Activated CD4-positive, CD25-positive, alpha-beta regulatory T cell treated with anti-CD3 and anti-CD28 coated beads, Interleukin-2, amount 50 U/mL, for 72 hours (primary cell): ENCODE measurements around the gene KCP.

ENCODE experiments used
- DNase-seq: peaks from one replicate; pipeline ENCODE4 v3.0.0; 2021

Gene KCP

DNA sequence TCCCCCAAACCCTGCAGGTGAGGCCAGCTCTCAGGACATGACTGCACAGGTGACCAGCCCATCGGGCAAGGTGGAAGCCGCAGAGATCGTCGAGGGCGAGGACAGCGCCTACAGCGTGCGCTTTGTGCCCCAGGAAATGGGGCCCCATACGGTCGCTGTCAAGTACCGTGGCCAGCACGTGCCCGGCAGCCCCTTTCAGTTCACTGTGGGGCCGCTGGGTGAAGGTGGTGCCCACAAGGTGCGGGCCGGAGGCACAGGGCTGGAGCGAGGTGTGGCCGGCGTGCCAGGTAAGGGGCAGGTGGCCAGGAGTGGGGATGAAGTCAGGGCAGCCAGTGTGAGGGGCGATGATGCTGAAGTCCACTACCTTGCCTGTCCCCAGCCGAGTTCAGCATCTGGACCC lies 56.1 kb downstream of the KCP start:
- no peak for DNase-seq

DNA sequence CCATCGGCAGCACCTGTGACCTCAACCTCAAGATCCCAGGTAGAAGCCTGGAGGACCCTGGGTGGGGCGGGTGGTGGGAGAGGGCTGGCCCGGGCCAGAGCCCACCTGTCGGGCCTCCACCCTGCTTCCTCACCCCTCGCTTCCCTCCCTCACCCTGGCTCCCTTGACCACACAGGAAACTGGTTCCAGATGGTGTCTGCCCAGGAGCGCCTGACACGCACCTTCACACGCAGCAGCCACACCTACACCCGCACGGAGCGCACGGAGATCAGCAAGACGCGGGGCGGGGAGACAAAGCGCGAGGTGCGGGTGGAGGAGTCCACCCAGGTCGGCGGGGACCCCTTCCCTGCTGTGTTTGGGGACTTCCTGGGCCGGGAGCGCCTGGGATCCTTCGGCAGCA lies 56.7 kb downstream of the KCP start:
- DNase-seq: no peak

DNA sequence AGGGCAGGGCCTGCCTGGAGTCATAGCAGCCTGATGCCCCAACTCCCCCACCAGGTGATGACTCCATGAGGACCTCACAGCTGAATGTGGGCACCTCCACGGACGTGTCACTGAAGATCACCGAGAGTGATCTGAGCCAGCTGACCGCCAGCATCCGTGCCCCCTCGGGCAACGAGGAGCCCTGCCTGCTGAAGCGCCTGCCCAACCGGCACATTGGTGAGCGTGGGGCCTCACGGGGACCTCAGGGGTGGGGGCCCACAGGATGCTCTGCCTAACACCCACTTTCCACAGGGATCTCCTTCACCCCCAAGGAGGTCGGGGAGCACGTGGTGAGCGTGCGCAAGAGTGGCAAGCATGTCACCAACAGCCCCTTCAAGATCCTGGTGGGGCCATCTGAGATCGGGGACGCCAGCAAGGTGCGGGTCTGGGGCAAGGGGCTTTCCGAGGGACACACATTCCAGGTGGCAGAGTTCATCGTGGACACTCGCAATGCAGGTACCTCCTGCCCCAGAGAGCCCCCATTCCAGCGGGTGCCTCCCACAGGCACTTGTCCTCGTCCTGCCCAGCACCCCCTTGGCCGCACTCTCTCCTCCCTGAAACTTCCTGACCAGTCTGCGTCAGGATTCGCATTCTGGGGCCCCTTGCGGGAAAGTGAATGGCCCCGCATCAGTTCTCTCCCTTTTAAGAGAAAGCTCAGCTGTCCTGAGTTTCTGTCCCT lies 57.8 kb downstream of the KCP start:
- no peak for DNase-seq

DNA sequence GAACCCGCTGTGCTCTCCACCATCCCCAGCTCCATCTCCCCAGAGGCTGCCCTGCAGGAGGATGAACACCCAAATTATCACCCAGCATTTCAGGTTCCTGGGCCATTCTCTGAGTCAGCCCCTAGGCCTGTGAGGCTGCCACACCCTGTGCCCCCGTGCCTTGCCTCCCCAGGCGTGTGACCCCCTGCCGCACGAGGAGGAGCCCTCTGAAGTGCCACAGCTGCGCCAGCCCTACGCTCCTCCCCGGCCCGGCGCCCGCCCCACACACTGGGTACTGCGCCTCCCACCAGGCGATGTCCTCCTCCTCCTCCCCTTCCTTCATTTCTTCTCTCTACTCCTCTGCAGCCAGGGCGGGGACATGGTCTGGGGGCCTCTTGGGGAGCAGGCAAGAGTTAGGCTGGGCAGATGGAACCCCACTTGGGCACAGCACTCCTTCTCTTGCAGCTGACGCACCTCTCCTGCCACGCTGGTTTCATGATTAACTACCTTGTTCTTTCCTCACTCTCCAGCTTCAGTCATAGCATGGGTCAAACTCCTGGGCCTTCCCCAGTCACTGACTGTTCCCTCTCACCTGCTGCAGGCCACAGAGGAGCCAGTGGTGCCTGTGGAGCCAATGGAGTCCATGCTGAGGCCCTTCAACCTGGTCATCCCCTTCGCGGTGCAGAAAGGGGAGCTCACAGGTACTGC lies 60.6 kb downstream of the KCP start:
- no peak for DNase-seq

DNA sequence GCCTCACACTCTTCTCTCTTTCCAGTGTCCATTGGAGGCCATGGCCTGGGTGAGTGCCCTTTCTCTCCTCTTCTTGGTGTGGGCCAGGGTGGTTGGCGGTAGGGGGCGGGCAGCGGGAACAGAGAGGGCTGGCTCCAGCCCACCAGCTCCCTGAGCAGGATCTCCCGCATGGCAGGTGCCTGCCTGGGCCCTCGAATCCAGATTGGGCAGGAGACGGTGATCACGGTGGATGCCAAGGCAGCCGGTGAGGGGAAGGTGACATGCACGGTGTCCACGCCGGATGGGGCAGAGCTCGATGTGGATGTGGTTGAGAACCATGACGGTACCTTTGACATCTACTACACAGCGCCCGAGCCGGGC lies 61.4 kb downstream of the KCP start:
- no peak for DNase-seq

DNA sequence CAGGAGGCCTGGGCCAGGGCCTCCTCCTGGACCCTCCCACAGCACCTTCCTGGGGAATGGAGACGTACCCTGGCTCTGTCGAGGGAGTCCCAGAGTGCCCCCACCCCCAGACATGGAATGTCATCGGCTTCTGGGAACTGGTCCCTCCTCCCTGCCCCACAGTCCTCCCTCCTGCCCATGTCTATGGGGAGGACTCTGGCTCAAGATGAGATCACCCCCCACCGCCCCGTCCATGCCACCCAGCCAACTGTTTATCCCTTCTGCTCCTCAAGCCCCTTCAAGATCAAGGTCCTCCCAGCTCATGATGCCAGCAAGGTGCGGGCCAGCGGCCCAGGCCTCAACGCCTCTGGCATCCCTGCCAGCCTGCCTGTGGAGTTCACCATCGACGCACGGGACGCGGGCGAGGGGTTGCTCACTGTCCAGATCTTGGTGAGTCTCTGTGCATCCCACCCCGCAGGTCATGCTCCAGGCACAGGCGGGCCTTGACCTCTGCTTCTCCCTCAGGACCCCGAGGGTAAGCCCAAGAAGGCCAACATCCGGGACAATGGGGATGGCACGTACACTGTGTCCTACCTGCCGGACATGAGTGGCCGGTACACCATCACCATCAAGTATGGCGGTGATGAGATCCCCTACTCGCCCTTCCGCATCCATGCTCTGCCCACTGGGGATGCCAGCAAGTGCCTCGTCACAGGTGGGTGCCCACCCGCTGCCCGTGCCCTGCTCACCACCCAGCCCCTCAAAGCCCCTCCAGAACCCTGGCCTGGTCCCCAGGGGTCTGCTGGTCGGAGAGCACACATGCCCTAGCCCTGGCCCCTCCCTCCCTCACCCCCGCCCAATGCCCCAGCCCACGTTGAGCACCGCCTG lies 62.0 kb downstream of the KCP start:
- no peak for DNase-seq

DNA sequence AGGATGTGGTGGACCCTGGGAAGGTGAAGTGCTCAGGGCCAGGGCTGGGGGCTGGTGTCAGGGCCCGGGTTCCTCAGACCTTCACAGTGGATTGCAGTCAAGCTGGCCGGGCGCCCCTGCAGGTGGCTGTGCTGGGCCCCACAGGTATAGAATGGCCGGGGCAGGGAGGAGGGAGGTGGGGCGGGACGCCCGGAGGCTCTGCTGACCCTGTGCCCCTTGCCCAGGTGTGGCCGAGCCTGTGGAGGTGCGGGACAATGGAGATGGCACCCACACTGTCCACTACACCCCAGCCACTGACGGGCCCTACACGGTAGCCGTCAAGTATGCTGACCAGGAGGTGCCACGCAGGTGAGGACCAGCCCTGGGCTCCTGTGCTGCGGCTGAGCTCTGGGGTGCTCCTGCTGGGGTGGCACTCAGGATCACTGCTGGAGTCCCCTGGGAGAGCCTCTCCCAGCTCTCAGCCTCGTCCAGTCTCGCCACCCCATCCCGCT lies 62.7 kb downstream of the KCP start:
- DNase-seq: no peak

DNA sequence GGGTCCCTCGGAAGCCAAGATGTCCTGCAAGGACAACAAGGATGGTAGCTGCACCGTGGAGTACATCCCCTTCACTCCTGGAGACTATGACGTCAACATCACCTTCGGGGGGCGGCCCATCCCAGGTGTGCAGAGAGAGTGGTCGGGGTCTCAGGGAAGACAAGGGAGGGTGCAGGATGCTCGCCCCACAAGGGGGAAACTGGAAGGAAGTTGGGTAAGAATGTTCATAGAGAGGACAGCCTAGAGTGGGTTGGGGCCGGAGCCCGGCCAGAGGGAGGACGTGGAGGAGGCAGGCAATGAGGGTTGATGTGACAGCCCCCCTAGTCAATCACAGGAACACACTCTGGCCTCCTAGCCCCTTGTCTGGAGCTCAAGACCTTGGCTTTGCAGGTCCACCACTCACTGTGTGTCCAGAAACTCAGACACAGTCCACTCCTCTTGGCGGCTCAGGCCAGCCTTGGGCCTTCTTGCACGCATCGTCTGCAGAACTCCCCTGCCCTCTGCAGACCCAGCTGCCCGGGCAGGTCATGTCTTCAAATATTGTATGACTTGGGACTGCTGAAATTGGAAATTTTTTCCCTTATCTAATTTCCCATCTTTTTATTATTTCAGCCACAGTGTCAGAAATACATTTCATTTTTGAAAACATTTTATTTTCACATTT lies 63.6 kb downstream of the KCP start:
- DNase-seq: no peak

DNA sequence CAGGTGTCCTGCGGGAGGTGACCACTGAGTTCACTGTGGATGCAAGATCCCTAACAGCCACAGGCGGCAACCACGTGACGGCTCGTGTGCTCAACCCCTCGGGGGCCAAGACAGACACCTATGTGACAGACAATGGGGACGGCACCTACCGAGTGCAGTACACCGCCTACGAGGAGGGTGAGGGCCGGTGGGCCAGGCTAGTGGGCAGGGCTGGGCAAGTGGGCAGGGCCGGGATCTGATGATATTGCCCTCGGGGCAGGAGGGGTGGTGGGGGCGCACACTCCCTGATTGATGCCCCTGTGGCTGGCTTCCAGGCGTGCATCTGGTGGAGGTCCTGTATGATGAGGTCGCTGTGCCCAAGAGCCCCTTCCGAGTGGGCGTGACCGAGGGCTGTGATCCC lies 64.5 kb downstream of the KCP start:
- no peak for DNase-seq

DNA sequence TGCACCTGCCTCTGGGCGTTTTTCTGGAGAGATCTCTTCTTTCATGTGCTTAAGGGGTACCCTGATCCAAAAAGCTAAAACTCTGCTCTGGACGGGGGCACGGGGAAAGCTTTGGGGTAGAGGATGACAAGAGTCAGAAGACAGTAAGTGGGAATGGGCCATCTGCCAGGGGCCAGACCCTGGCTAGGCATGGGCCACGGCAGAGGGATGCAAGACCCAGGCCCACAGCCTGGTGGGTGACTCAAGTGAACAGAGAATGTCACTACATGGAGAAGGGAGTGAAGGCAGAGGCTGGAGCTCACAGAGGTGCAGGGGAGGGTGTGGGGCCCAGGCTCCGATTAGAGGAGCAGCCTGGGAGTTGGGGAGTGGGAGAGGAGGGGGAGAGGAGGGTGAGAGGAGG lies 65.0 kb downstream of the KCP start:
- DNase-seq: no peak

DNA sequence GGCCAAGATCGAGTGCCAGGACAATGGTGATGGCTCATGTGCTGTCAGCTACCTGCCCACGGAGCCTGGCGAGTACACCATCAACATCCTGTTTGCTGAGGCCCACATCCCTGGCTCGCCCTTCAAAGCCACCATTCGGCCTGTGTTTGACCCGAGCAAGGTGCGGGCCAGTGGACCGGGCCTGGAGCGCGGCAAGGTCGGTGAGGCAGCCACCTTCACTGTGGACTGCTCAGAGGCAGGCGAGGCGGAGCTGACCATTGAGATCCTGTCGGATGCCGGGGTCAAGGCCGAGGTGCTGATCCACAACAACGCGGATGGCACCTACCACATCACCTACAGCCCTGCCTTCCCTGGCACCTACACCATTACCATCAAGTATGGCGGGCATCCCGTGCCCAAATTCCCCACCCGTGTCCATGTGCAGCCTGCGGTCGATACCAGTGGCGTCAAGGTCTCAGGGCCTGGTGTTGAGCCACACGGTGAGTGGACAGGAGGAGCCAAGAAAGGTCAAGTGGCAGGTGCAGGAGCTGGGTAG lies 65.7 kb downstream of the KCP start:
- no peak for DNase-seq

DNA sequence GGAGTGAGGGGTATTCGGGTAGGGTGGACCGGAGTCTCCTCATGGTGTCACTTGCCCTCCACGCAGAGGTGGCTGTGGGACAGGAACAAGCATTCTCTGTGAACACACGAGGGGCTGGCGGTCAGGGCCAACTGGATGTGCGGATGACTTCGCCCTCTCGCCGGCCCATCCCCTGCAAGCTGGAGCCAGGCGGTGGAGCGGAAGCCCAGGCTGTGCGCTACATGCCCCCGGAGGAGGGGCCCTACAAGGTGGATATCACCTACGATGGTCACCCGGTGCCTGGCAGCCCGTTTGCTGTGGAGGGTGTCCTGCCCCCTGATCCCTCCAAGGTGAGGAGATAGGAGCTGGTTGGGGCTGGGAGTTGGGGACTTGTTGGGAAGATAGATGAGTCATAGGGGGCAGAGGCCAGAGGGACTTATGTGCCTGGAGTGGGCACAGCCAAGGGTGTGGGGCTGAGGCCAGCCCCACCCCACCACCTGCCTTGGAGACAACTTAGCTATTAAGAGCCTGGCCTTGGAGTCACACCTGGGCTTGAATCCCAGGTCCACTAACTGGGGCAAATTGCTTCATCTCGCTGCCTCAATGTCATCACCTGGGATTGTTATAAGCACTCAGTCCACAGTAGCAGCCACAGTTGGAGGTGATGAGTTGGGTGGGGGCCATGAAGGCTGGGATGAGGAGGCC lies 66.4 kb downstream of the KCP start:
- no peak for DNase-seq

DNA sequence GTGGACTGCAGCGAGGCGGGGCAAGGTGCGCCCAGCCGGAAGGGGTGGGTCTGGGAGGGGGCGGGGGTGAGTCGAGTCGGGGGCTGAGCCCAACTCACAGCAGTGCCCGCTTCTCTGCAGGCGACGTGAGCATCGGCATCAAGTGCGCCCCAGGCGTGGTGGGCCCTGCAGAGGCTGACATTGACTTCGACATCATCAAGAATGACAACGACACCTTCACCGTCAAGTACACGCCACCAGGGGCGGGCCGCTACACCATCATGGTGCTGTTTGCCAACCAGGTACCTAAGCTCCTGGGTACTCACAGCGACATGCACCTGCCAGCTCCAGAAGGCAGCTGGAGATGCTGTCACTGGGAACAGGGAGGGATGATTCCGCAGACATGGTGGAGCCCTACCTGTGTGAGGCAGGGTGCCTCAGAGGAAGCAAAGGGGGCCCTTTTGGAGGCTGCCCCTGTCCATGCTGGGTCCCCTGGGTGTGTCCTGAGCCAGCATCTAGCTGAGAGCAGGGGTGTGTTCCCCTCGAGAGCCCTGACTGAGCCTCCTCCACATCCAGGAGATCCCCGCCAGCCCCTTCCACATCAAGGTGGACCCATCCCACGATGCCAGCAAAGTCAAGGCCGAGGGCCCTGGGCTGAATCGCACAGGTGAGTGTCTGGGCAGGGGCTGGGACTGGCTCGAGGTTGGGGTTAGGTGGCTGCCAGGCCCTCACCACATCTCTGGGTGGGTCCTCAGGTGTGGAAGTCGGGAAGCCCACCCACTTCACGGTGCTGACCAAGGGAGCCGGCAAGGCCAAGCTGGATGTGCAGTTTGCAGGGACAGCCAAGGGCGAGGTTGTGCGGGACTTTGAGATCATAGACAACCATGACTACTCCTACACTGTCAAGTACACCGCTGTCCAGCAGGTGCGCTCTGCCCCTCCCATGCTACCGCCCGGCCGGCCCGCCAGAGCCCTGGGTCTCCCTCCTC lies 67.6 kb downstream of the KCP start:
- no peak for DNase-seq

DNA sequence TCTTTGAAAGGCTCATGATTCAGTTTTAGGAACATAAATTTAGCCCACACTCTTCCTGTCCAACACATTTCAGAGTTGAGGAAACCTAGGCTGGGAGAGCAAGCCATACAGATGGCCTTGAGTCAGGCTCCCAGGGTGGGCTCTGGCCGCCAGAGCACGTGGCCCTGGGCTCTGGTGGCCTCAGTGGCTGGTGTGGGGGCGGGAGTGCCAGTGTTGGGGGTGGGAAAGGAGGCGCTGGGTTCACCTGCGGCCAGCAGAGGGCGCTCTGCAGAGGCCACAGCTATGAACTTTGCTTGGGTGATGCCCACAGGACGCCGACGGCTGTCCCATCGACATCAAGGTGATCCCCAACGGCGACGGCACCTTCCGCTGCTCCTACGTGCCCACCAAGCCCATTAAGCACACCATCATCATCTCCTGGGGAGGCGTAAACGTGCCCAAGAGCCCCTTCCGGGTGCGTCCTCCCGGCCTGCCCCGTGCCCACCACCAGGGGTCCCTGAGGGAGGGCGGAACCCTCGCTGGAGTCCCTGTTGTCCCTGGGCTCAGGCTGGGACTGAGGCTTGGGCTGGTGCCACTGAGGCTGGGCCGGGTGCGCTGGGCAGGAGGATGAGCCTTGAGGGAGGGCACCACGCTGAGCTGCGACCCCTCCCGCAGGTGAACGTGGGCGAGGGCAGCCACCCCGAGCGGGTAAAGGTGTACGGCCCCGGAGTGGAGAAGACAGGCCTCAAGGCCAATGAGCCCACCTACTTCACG lies 68.4 kb downstream of the KCP start:
- peak; percentile 65 for DNase-seq

DNA sequence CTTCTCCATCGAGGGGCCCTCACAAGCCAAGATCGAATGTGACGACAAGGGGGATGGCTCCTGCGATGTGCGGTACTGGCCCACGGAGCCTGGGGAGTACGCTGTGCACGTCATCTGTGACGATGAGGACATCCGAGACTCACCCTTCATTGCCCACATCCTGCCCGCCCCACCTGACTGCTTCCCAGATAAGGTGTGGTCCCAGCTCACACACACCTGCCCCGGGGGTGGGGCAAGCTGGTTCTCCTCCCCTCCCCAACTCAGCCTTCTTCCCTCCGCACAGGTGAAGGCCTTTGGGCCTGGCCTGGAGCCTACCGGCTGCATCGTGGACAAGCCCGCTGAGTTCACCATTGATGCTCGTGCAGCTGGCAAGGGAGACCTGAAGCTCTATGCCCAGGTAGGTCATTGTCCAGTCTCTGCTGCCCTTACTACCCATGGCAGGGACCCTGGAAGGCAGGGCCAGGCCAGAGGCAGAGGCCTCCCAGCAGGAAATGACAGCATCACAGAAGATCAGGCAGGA lies 69.3 kb downstream of the KCP start:
- DNase-seq: no peak

DNA sequence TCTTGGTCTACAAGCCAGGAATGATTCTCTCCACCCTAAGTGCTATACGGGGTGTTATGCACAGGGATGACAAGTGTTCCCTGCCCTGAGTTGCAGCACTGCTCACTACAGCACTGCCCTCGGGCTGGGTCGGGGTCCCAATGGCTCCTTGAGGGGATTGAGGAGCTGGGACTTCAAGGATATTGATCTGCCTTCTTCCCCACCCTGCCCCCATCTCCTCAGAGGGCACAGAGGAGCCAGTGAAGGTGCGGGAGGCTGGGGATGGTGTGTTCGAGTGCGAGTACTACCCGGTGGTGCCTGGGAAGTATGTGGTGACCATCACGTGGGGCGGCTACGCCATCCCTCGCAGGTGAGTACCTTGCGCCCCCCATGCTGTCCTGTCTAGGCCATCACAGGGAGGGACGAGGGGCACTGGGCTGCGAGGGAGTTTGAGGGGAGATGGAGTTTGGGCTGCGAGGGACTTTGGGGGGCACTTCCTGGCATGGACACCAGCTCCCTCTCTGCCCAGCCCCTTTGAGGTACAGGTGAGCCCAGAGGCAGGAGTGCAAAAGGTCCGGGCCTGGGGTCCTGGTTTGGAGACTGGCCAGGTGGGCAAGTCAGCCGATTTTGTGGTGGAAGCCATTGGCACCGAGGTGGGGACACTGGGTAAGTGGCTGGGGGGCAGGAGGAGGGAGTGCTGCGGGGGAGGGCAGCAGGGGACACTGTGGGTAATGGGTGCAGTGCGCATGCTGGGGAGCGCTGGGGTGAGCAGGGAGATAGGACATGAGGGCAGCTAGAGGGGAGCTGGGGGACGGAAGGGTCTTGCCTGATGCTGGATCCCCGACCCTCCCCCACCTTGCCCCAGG lies 70.0 kb downstream of the KCP start:
- no peak for DNase-seq

DNA sequence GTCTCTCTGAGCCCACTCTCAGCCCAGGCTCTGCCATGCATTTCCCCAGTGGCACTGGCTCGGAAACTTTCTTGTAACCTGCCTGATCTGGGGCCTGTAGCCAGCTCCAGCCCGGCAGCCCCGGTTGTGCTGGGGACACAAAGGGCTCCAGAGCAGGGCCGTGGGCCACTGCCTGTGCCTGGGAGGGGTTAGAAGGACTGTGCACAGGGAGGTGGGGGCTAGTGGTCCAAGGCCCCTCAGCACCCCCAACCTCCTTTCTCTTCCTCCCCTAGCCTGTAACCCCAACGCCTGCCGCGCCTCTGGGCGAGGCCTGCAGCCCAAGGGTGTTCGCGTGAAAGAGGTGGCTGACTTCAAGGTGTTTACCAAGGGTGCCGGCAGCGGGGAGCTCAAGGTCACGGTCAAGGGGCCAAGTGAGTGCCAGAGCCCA lies 70.7 kb downstream of the KCP start:
- no peak for DNase-seq

DNA sequence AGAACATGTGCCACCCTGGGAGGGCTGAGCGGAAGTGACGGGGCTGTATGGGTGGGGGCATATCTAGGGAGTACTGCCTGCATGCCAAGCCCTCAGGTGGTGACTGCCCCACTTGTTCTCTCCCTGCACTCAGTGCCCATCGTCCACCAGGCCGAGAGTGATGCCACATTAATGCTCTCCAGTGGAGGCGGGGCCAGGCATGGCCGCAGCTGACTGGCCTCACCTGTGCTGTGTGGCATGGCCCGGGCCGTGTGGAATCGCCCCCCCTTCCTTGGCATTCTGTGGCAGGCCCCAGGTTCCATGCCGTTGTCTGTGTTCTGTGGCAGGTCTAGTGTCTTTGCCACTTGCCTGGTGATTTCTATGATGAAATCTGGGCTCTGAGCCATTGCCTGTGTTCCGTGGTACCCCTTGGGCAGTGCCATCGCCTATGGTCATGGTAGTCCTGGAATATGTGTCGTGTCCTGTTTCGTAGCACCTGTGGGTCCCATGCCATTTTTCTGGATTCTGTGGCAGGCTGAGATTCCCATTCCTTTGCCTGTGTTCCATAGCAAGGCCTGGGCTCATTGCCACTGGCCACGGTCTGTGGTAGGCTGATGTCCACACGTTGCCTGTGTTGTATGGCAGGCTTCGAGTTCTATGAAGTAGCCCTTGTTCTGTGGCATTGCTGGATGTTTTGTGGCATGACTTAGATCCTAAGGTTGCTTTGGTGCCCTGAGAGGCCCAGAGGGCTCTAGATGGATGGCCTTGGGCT lies 71.4 kb downstream of the KCP start:
- DNase-seq: no peak
